Smooth muscle cell (in vitro differentiated cells): Measurements from ENCODE around the gene EZR. TPM values are rescaled to one million over a fixed set of nuclear protein-coding genes. Genes with fewer than 3 reads are reported as not detected.
A peak's percentile ranks its signal among the peaks of the same experiment; 100 is the strongest.

ENCODE experiments used
- DNase-seq: peaks from one replicate; lab custom pipeline; 2025; ENCODE audit not compliant: unreplicated experiment; lab: John Stamatoyannopoulos, UW
- H2AFZ ChIP-seq: fragments of 200-600 bp; sonication (generic); 2 replicates; pipeline ENCODE4 v1.6.0; 2016; ENCODE audit warnings: antibody characterized with exemption, low read depth, mild to moderate bottlenecking
- H3F3A ChIP-seq: fragments of 200-600 bp; sonication (generic); 2 replicates; pipeline ENCODE4 v1.6.0; 2017; ENCODE audit warnings: antibody characterized with exemption, low read depth
- H3K27ac ChIP-seq: fragments of 200-600 bp; sonication (generic); 2 replicates; pipeline ENCODE4 v1.5.1; 2016; ENCODE audit warnings: low read depth, mild to moderate bottlenecking
- H3K27me3 ChIP-seq: fragments of 200-600 bp; sonication (generic); 2 replicates; pipeline ENCODE4 v1.6.1; 2016; ENCODE audit warnings: low read depth, mild to moderate bottlenecking
- H3K36me3 ChIP-seq: fragments of 200-600 bp; sonication (generic); 2 replicates; pipeline ENCODE4 v1.5.1; 2016; ENCODE audit warnings: low read depth
- H3K4me1 ChIP-seq: fragments of 200-600 bp; sonication (generic); 2 replicates; pipeline ENCODE4 v1.5.1; 2016; ENCODE audit warnings: low read depth
- H3K4me2 ChIP-seq: fragments of 200-600 bp; sonication (generic); 2 replicates; pipeline ENCODE4 v1.6.0; 2016; ENCODE audit warnings: mild to moderate bottlenecking
- H3K4me3 ChIP-seq: fragments of 200-600 bp; sonication (generic); 2 replicates; pipeline ENCODE4 v1.5.1; 2016; ENCODE audit warnings: mild to moderate bottlenecking
- H3K79me2 ChIP-seq: fragments of 200-600 bp; sonication (generic); 2 replicates; pipeline ENCODE4 v1.6.0; 2016; ENCODE audit warnings: low read depth, mild to moderate bottlenecking
- H3K9ac ChIP-seq: fragments of 200-600 bp; sonication (generic); 2 replicates; pipeline ENCODE4 v1.6.0; 2016; ENCODE audit warnings: low read depth
- H3K9me3 ChIP-seq: fragments of 200-600 bp; sonication (generic); replicated peaks from 2 replicates; pipeline ENCODE4 v1.5.1; 2016; ENCODE audit warnings: low read depth
- H4K20me1 ChIP-seq: fragments of 200-600 bp; sonication (generic); 2 replicates; pipeline ENCODE4 v1.6.0; 2016; ENCODE audit warnings: low read depth
- WGBS: methylation state at CpG from one replicate; pipeline ENCODE4 v1.1.7; 2016; ENCODE audit warnings: low lambda C conversion rate; 5-methylcytosine and 5-hydroxymethylcytosine counted together
- polyA plus RNA-seq: library from polyadenylated mRNA; unstranded; fragments of >200 nt; fragmentation: Nextera tagmentation; extraction: Ambion mirVana; gene quantifications from 2 replicates; pipeline ENCODE4 v1.2.1, GENCODE V29; 2016
- total RNA-seq: library from RNA; depleted of rRNA; stranded (reverse); fragments of >200 nt; gene quantifications from 2 replicates; pipeline ENCODE4 v1.2.3, GENCODE V29; 2014
- TF ChIP-seq, protein P1 (sequence below): fragments of 200-600 bp; sonication (generic); IDR thresholded peaks from 2 replicates; pipeline ENCODE4 v1.5.1; 2017; ENCODE audit warnings: borderline replicate concordance, mild to moderate bottlenecking, antibody characterized with exemption; ENCODE audit not compliant: insufficient read depth, poor library complexity, severe bottlenecking

Gene EZR
- total and polyA plus RNA-seq, 2 experiments from 2014 or later, result 55.0 to 113 TPM

- no peaks in the 10 kb centered on the region for H3K27me3 ChIP-seq
- H3K4me2 ChIP-seq, result no peak overlapping the region
- no peaks in the 10 kb centered on the region for H3K79me2 ChIP-seq
- H3K9me3 ChIP-seq, result no peaks in the 10 kb centered on the region
- no peak overlapping the region for H2AFZ ChIP-seq
- H4K20me1 ChIP-seq, result no peaks in the 10 kb centered on the region
- no peaks in the 10 kb centered on the region for H3F3A ChIP-seq
- TF ChIP-seq, protein P1, sequence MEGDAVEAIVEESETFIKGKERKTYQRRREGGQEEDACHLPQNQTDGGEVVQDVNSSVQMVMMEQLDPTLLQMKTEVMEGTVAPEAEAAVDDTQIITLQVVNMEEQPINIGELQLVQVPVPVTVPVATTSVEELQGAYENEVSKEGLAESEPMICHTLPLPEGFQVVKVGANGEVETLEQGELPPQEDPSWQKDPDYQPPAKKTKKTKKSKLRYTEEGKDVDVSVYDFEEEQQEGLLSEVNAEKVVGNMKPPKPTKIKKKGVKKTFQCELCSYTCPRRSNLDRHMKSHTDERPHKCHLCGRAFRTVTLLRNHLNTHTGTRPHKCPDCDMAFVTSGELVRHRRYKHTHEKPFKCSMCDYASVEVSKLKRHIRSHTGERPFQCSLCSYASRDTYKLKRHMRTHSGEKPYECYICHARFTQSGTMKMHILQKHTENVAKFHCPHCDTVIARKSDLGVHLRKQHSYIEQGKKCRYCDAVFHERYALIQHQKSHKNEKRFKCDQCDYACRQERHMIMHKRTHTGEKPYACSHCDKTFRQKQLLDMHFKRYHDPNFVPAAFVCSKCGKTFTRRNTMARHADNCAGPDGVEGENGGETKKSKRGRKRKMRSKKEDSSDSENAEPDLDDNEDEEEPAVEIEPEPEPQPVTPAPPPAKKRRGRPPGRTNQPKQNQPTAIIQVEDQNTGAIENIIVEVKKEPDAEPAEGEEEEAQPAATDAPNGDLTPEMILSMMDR, result no peak
- H3K27ac ChIP-seq, result no peak overlapping the region
- 90% methylated on average over 6 of the region's 6 CpGs for WGBS
- no peak overlapping the region for H3K9ac ChIP-seq
- DNase-seq, result no peak
- no peaks in the 10 kb centered on the region for H3K4me1 ChIP-seq
- H3K4me3 ChIP-seq, result no peak overlapping the region
- no peaks in the 10 kb centered on the region for H3K36me3 ChIP-seq
Measured at GRCh38 chr6:158860279-158860865, 41.2 kb upstream of the EZR start.

DNA sequence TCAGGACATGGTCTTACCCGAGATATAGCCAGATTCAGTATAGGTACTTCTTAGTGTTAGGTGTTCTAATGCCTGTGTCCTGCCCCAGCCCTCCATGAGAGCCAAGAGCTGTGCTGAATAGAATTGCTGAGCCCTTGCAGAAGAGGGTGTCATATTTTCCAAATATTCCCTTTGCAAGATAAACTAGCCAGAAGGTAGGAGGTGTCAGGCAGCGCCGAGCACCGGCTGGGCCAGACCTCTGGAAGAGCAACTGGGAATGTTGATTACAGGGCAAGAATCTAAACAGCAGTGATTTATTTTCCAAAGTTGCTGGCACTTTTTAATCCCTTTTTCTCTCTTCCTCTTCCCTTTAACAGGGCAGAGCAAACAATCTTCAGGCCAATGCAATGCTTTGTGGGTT is 37.1 kb upstream of the EZR start:
- Histone ChIP-seq H3K27me3 (no peaks in the 10 kb centered on the region), H3K9me3 (no peaks in the 10 kb centered on the region), H3K4me3 (no peak overlapping the region), H3K36me3 (no peaks in the 10 kb centered on the region), H4K20me1 (no peaks in the 10 kb centered on the region), H3F3A (no peaks in the 10 kb centered on the region), H3K79me2 (no peaks in the 10 kb centered on the region), H3K27ac (peak overlapping the region; percentile 62), H3K4me2 (no peak overlapping the region), H2AFZ (no peak overlapping the region), H3K4me1 (peaks cover 15% of the 10 kb centered on the region), H3K9ac (no peak overlapping the region)
- 29% methylated on average over 4 of the region's 4 CpGs for WGBS
- TF ChIP-seq, protein P1, result no peak
- no peak for DNase-seq

DNA sequence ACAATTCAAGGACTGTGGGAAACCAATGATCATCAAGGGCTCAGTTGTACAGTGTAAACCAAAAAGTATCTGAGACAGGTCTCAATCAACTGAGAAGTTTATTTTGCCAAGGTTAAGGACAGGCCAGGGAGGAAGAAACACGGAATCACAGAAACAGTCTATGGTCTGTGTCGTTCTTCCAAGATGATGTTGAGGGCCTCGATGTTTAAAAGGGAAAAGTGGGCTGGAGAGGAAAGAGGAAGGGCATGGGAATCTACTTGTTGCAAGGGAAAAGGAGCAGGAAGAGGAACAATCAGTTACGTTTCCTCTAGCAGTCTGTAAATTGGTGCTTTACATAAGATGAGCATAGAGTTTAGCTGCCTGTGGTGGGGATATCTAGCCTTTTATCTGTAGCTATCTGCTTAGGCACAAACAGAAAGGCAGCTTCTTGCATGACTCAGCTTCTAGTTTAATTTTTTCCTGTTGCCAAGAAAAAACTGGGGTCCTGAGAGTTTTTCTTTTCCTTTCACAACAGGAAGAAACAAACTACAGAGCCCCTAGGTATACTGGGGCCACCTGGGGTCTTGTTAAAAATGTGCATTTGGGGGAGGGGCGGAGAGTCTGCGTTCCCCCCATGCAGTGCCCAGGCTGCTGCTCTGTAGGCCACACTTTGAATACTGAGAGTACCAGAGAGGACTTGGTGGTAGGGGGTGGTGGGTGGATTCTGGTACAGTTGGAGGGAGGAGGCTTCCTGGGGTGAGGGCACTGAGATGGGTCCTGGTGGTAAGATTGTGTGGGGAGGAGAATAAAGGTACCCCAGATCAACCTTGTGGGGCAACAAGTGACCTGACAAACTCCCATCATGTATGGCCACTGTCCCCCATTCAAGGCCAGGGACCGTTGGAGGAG is 35.3 kb upstream of the EZR start:
- peaks cover 18% of the 10 kb centered on the region for H3K4me1 ChIP-seq
- H3F3A ChIP-seq, result peaks cover 6% of the 10 kb centered on the region
- TF ChIP-seq, protein P1, result no peak
- peak overlapping the region; percentile 57 for H3K9ac ChIP-seq
- no peaks in the 10 kb centered on the region for H3K27me3 ChIP-seq
- 23% methylated on average over 7 of the region's 7 CpGs for WGBS
- H3K27ac ChIP-seq, result peak overlapping the region; percentile 93
- no peak overlapping the region for H2AFZ ChIP-seq
- no peaks in the 10 kb centered on the region for H3K79me2 ChIP-seq
- peak overlapping the region; percentile 78 for H3K4me2 ChIP-seq
- H3K4me3 ChIP-seq, result peak overlapping the region; percentile 21
- no peaks in the 10 kb centered on the region for H3K9me3 ChIP-seq
- no peaks in the 10 kb centered on the region for H4K20me1 ChIP-seq
- no peak for DNase-seq
- no peaks in the 10 kb centered on the region for H3K36me3 ChIP-seq
